ENCODE measurements around the gene IVNS1ABP. TPM values are rescaled to one million over a fixed set of nuclear protein-coding genes. Genes with fewer than 3 reads are reported as not detected.

Gene IVNS1ABP
- total and polyA plus RNA-seq, 9 of the 15 experiments (the other 6 are each of a cell fraction or from before 2014, with no cell fraction given): 30.6 to 126 (median 77.7) TPM

DNA sequence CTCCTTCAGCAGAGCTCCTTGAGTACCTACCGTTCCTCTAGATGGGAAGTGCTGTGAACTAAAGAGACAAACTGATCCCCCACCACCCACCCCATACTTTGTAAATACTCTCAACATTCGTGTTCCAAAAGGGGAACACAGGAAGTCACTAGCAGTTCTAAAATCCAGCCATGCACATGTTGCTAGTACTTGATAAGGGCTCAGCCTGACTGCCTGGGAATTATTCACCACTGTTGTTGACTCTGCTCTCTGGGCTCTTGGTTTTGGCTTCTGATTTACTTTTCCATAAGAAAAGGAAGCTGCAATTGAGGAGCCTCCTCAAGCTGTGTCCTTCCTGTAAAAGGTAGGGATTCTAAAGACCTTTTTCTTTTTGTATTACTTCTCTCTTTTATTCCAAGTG lies 67.5 kb downstream of the IVNS1ABP start (continued):
- no peak for TF ChIP-seq USF1 (CRISPR knock-in tag; IDR thresholded peaks at IDR 0.05)
- TF ChIP-seq, protein P1, sequence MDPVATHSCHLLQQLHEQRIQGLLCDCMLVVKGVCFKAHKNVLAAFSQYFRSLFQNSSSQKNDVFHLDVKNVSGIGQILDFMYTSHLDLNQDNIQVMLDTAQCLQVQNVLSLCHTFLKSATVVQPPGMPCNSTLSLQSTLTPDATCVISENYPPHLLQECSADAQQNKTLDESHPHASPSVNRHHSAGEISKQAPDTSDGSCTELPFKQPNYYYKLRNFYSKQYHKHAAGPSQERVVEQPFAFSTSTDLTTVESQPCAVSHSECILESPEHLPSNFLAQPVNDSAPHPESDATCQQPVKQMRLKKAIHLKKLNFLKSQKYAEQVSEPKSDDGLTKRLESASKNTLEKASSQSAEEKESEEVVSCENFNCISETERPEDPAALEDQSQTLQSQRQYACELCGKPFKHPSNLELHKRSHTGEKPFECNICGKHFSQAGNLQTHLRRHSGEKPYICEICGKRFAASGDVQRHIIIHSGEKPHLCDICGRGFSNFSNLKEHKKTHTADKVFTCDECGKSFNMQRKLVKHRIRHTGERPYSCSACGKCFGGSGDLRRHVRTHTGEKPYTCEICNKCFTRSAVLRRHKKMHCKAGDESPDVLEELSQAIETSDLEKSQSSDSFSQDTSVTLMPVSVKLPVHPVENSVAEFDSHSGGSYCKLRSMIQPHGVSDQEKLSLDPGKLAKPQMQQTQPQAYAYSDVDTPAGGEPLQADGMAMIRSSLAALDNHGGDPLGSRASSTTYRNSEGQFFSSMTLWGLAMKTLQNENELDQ (CRISPR knock-in tag; IDR thresholded peaks at IDR 0.05; ENCODE audit: borderline replicate concordance): no peak
- no peak for TF ChIP-seq PHB2 (IDR thresholded peaks at IDR 0.05; ENCODE audit: low read depth)
- no peak for TF ChIP-seq ZNF77 (CRISPR knock-in tag; IDR thresholded peaks at IDR 0.05)
- no peak for TF ChIP-seq NR3C1 (CRISPR knock-in tag; IDR thresholded peaks at IDR 0.05)
- no peak for TF ChIP-seq ZBTB8A (IDR thresholded peaks at IDR 0.05; ENCODE audit: partially characterized antibody)
- TF ChIP-seq ARID1B (IDR thresholded peaks at IDR 0.05): peak; percentile 70
- TF ChIP-seq GTF3C2 (IDR thresholded peaks at IDR 0.05; ENCODE audit: borderline replicate concordance, extremely low read depth, insufficient read length): no peak
- TF ChIP-seq, protein P2, sequence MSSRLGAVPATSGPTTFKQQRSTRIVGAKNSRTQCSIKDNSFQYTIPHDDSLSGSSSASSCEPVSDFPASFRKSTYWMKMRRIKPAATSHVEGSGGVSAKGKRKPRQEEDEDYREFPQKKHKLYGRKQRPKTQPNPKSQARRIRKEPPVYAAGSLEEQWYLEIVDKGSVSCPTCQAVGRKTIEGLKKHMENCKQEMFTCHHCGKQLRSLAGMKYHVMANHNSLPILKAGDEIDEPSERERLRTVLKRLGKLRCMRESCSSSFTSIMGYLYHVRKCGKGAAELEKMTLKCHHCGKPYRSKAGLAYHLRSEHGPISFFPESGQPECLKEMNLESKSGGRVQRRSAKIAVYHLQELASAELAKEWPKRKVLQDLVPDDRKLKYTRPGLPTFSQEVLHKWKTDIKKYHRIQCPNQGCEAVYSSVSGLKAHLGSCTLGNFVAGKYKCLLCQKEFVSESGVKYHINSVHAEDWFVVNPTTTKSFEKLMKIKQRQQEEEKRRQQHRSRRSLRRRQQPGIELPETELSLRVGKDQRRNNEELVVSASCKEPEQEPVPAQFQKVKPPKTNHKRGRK (tag; IDR thresholded peaks at IDR 0.05): no peak
- TF ChIP-seq HEY1 (CRISPR knock-in tag; IDR thresholded peaks at IDR 0.05; ENCODE audit: borderline replicate concordance): no peak
- TF ChIP-seq ZC3H11A (IDR thresholded peaks at IDR 0.05; ENCODE audit: low read depth, low read length): no peak
- TF ChIP-seq, protein P3, sequence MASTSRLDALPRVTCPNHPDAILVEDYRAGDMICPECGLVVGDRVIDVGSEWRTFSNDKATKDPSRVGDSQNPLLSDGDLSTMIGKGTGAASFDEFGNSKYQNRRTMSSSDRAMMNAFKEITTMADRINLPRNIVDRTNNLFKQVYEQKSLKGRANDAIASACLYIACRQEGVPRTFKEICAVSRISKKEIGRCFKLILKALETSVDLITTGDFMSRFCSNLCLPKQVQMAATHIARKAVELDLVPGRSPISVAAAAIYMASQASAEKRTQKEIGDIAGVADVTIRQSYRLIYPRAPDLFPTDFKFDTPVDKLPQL (IDR thresholded peaks at IDR 0.05; ENCODE audit: extremely low read depth, insufficient read length): no peak
- TF ChIP-seq HDAC1 (IDR thresholded peaks at IDR 0.05): peak in 1 of 2 experiments; percentile 28; a peak in 1 of 4 replicates
- TF ChIP-seq VEZF1 (CRISPR knock-in tag; IDR thresholded peaks at IDR 0.05): no peak
- no peak for TF ChIP-seq ZNF639 (CRISPR knock-in tag; conservative IDR thresholded peaks at IDR 0.05 in 1 of 2, IDR thresholded peaks at IDR 0.05 in 1 of 2)
